ENCODE results near the gene C11orf16. TPM values are rescaled to one million over a fixed set of nuclear protein-coding genes. Genes with fewer than 3 reads are reported as not detected.

Gene C11orf16
- total RNA-seq, 1 experiment from 2014 or later: 0.42 TPM

DNA sequence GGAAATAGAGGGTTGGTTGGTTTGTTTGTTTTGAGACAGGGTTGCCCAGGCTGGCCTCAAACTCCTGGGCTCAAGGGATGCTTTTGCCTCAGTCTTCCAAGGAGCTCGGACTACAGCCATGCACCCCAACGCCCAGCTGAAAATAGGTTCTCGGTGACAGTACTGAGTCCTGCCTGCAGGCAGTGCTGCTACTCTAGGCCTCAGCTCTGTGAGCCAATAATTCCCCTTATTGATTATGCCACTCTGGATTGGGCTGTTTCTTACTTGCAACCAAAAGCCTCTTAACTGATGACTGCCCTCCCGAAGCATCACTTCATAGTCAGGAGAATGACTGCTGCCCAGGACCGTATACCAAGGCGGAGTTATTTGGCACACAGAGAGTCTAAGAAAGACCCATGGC is 1.2 kb upstream of the C11orf16 start (continued):
- TF ChIP-seq, protein P1, sequence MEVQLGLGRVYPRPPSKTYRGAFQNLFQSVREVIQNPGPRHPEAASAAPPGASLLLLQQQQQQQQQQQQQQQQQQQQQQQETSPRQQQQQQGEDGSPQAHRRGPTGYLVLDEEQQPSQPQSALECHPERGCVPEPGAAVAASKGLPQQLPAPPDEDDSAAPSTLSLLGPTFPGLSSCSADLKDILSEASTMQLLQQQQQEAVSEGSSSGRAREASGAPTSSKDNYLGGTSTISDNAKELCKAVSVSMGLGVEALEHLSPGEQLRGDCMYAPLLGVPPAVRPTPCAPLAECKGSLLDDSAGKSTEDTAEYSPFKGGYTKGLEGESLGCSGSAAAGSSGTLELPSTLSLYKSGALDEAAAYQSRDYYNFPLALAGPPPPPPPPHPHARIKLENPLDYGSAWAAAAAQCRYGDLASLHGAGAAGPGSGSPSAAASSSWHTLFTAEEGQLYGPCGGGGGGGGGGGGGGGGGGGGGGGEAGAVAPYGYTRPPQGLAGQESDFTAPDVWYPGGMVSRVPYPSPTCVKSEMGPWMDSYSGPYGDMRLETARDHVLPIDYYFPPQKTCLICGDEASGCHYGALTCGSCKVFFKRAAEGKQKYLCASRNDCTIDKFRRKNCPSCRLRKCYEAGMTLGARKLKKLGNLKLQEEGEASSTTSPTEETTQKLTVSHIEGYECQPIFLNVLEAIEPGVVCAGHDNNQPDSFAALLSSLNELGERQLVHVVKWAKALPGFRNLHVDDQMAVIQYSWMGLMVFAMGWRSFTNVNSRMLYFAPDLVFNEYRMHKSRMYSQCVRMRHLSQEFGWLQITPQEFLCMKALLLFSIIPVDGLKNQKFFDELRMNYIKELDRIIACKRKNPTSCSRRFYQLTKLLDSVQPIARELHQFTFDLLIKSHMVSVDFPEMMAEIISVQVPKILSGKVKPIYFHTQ (CRISPR knock-in tag; IDR thresholded peaks at IDR 0.05): no peak
- TF ChIP-seq E2F5 (CRISPR knock-in tag; IDR thresholded peaks at IDR 0.05) (no peak), CDX4 (CRISPR knock-in tag; IDR thresholded peaks at IDR 0.05; ENCODE audit: borderline replicate concordance) (no peak)

DNA sequence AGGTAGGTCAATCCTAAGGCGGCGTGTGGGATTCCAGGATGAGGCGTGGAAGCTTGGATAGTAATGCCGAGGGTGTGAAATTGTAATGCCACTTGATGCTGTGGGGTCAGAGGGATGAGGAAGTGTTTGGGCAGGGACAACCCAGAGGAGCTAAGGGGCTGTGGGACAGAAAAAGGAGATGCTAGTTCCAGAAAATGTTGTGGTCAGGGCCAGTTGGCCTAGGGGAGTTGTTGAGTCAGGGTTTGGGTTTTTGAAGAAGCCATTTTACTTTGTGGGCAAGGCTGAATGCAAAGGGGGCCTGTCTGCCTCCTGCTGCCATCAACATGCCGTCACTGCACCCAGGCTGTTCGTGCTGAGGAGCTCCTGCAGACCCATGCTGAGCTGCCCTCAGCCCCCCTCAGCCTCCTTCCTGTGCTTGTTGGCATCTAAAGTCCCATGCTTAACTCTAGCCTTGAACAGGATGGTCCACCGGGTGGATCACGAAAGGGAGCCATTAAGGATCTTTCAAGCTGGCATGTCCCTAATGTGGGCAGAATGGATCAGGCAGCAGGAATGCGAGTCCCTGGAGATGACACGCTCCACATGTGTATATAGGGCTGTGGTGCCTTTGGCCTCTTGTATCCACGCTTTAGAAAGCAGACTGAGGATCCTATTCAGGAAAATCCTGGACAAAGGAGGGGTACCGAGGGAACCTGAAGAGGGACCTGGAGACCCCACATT is 2.1 kb downstream of the C11orf16 start:
- CTCF ChIA-PET: interaction anchor here (0.8 to 1.5 kb wide), 2 partner anchors 20 to 29 kb away, joined by 3 to 4 read pairs; partner anchors contain the start of gene AKIP1
- H3K36me3 Mint-ChIP-seq: no peaks in the 10 kb centered on the region
- no peak overlapping the region for H3K4me3 Mint-ChIP-seq
- POLR2A ChIA-PET: interaction anchor here (0.7 kb wide), 1 partner anchor 92 kb away, joined by 4 read pairs; no protein-coding TSS in a partner anchor
- peak overlapping the region; percentile 32; the same call in 1 of the 2 replicates for H3K27ac Mint-ChIP-seq
- H3K4me1 Mint-ChIP-seq: peaks cover 28% of the 10 kb centered on the region
- DNase-seq (ENCODE audit: low spot score): no peak
- no peaks in the 10 kb centered on the region for H3K9me3 Mint-ChIP-seq
- H3K27me3 Mint-ChIP-seq (ENCODE audit: low read depth): no peaks in the 10 kb centered on the region
- ATAC-seq: no peak
- no peak for TF ChIP-seq ZNF423 (CRISPR knock-in tag; IDR thresholded peaks at IDR 0.05)
- TF ChIP-seq ATF6 (CRISPR knock-in tag; IDR thresholded peaks at IDR 0.05): no peak
- no peak for TF ChIP-seq ZNF219 (CRISPR knock-in tag; IDR thresholded peaks at IDR 0.05; ENCODE audit: borderline replicate concordance)
- TF ChIP-seq MYBL2 (CRISPR knock-in tag; IDR thresholded peaks at IDR 0.05): no peak
- no peak for TF ChIP-seq FOXJ3 (CRISPR knock-in tag; IDR thresholded peaks at IDR 0.05; ENCODE audit: borderline replicate concordance)
- no peak for TF ChIP-seq ZNF232 (CRISPR knock-in tag; IDR thresholded peaks at IDR 0.05)
- TF ChIP-seq JAZF1 (CRISPR knock-in tag; IDR thresholded peaks at IDR 0.05): no peak
- TF ChIP-seq ZNF281 (CRISPR knock-in tag; IDR thresholded peaks at IDR 0.05): no peak
- TF ChIP-seq NR1H2 (CRISPR knock-in tag; IDR thresholded peaks at IDR 0.05): no peak
- TF ChIP-seq, protein P2, sequence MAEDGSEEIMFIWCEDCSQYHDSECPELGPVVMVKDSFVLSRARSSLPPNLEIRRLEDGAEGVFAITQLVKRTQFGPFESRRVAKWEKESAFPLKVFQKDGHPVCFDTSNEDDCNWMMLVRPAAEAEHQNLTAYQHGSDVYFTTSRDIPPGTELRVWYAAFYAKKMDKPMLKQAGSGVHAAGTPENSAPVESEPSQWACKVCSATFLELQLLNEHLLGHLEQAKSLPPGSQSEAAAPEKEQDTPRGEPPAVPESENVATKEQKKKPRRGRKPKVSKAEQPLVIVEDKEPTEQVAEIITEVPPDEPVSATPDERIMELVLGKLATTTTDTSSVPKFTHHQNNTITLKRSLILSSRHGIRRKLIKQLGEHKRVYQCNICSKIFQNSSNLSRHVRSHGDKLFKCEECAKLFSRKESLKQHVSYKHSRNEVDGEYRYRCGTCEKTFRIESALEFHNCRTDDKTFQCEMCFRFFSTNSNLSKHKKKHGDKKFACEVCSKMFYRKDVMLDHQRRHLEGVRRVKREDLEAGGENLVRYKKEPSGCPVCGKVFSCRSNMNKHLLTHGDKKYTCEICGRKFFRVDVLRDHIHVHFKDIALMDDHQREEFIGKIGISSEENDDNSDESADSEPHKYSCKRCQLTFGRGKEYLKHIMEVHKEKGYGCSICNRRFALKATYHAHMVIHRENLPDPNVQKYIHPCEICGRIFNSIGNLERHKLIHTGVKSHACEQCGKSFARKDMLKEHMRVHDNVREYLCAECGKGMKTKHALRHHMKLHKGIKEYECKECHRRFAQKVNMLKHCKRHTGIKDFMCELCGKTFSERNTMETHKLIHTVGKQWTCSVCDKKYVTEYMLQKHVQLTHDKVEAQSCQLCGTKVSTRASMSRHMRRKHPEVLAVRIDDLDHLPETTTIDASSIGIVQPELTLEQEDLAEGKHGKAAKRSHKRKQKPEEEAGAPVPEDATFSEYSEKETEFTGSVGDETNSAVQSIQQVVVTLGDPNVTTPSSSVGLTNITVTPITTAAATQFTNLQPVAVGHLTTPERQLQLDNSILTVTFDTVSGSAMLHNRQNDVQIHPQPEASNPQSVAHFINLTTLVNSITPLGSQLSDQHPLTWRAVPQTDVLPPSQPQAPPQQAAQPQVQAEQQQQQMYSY (CRISPR knock-in tag; IDR thresholded peaks at IDR 0.05): no peak
- no peak for TF ChIP-seq ZNF396 (CRISPR knock-in tag; IDR thresholded peaks at IDR 0.05; ENCODE audit: borderline replicate concordance)
- no peak for TF ChIP-seq CTCF (IDR thresholded peaks at IDR 0.05)

Measured in WTC11 (cell line).